Sciatic nerve (tissue), 2 donors: Measurements from ENCODE around the gene GPR146. TPM values are rescaled to one million over a fixed set of nuclear protein-coding genes. Genes with fewer than 3 reads are reported as not detected.

Experiments used
- ATAC-seq: fragments of 200-7000 bp; cut with Tn5 transposase; one replicate; pipeline ENCODE4 v1.9.1; 2020; ENCODE audit warnings: mild to moderate bottlenecking, moderate library complexity
- DNase-seq: peaks from one replicate; pipeline ENCODE4 v3.0.0-alpha.2; 2020; ENCODE audit warnings: low spot score
- intact Hi-C: fragments of 100-400 bp; cut with DNase I; formaldehyde crosslinking; loops from one replicate; pipeline ENCODE4 v1.14.2; 2022
- total RNA-seq: library from RNA; stranded (reverse); fragmentation: NEBNext Ultra II Directional; extraction: Animal tissue kit (Norgen Biotek cat#: 25700); gene quantifications from one replicate; pipeline ENCODE4 v1.2.1, GENCODE V29; 2021
- donor health status: DM: no; HTN: no; CAD: no.
- donor health status: DM: no; HTN: no; CAD: no.

The GPR146 gene
- total RNA-seq, 1 donor from 2014 or later: 50.5 TPM

DNA sequence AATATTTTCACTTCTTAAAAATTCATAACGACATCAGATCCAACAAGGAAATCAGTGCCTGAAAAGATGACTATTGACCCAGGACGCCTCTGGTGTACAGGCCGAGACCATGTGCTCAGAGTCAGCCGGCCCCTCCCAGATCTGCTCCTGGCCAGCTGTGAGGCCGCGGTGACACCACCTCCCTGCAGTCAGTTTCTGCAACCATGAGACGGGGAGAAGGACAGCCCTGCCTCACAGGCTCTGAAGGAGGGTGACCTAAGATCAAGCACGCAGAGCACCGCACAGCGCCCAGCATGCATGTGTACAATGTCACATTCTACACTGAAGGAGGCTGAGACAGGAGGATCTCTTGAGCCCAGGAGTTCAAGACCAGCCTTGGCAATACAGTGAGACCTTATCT lies 40.9 kb downstream of the GPR146 start:
- ATAC-seq: no peak
- intact Hi-C loops: loop anchor here (5.0 kb wide), 1 partner anchor 37 kb away; no protein-coding TSS in a partner anchor
- no peak for DNase-seq

DNA sequence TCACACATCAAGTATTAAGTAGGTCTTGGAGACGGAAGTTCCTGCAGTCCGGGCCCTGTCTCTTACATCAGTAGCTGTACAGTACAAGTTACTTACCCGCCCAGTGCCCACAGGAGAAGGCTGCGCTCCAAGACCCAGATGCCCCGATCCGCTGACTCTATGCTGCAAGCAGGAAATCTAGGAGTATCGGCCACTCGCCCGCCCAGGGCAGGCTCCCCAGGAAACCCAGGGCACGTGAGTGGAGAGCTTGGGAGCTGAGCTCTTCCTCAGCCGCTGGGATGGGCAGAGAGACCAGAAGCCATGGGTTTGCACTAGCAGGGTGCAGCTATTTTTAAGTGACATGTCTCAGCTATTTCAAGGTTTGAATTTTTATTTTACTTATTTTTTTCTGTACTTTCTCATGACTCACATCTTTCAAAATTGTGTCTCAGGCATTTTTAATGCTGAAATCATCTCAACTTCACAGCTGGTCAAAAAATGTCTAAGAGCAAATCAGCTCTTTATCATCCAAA lies 41.6 kb downstream of the GPR146 start:
- DNase-seq: no peak
- intact Hi-C loops: loop anchor here (5.0 kb wide), 1 partner anchor 36 kb away; no protein-coding TSS in a partner anchor

GRCh38 chr7:1086588-1087464 lies 42.5 kb downstream of the GPR146 start:
- ATAC-seq (peak; percentile 83), DNase-seq (peak; percentile 90)
- intact Hi-C loops: loop anchor here (5.0 kb wide), 1 partner anchor 35 kb away; no protein-coding TSS in a partner anchor

More for the DNA sequence above, 41.6 kb downstream of the GPR146 start:
- no peak for ATAC-seq

DNA sequence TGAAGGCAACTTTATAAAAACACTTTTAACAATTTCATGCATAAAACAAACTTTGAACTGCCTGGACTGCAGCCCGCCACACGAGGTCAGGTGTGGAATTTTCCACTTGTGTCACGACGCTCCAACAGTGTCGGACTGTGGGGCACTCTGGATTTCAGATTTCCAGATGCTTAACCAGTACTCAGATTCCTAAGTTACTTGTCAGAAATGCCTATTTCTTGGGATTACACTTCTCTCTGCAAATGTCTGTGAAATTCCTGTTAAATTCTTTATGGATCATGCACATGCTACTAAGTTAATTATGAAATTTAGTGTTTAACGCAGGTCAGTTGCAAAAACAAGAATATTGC lies 43.1 kb downstream of the GPR146 start:
- DNase-seq (no peak), ATAC-seq (no peak)
- intact Hi-C loops: loop anchor here (5.0 kb wide), 1 partner anchor 35 kb away; no protein-coding TSS in a partner anchor

GRCh38 chr7:1087952-1088920 lies 43.9 kb downstream of the GPR146 start, which contains the start of gene GPER1:
GPER1 (plus strand) TSS chr7:1088113; CDS start chr7:1091729, 3,616 bp downstream.
- DNase-seq (peak; percentile 73), ATAC-seq (peak; percentile 79)
- intact Hi-C loops: loop anchor here (5.0 kb wide), 1 partner anchor 34 kb away; no protein-coding TSS in a partner anchor

DNA sequence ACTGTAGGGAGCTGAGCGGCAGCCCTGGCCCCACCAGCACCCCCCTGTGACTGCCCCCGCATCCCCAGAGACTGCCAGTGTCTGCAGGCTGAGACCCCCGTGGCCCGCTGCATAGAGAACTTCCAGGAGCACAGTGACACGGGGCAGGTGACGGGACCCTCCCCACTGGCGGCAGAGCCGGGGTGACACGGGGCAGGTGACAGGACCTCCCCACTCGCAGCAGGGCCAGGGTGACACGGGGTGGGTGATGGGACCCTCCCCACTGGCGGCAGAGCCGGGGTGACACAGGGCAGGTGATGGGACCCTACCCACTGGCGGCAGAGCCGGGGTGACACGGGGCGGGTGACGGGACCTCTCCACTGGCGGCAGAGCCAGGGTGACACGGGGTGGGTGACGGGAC lies 45.9 kb downstream of the GPR146 start:
- DNase-seq (no peak), ATAC-seq (no peak)
- intact Hi-C loops: no loop called here

- intact Hi-C loops: no loop called here
Observed at GRCh38 chr7:1090686-1091643, 46.6 kb downstream of the GPR146 start.

GRCh38 chr7:1091644-1092027 lies 47.3 kb downstream of the GPR146 start:
- DNase-seq: no peak
- no peak for ATAC-seq
- intact Hi-C loops: no loop called here

More at GRCh38 chr7:1090686-1091643, 46.6 kb downstream of the GPR146 start:
- no peak for DNase-seq
- no peak for ATAC-seq

DNA sequence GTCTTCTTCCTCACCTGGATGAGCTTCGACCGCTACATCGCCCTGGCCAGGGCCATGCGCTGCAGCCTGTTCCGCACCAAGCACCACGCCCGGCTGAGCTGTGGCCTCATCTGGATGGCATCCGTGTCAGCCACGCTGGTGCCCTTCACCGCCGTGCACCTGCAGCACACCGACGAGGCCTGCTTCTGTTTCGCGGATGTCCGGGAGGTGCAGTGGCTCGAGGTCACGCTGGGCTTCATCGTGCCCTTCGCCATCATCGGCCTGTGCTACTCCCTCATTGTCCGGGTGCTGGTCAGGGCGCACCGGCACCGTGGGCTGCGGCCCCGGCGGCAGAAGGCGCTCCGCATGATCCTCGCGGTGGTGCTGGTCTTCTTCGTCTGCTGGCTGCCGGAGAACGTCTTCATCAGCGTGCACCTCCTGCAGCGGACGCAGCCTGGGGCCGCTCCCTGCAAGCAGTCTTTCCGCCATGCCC lies 47.9 kb downstream of the GPR146 start:
- no peak for DNase-seq
- intact Hi-C loops: no loop called here
- ATAC-seq: no peak

- no peak for DNase-seq
- intact Hi-C loops: no loop called here
- no peak for ATAC-seq
Observed at GRCh38 chr7:1092806-1093501, 48.6 kb downstream of the GPR146 start.

DNA sequence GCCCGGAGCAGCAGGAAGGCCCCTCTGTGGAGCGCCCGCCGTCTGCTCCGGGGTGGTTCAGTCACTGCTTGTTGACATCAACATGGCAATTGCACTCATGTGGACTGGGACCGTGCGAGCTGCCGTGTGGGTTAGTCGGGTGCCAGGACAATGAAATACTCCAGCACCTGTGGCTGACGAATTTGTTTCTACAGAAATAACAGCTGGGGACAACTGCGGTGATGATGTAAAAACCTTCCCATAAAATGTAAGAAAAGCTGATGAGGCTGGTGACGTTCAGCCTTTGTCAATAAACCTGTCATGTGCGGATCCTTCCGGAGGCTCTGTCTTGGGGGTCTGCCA lies 49.1 kb downstream of the GPR146 start:
- intact Hi-C loops: no loop called here
- DNase-seq (no peak), ATAC-seq (no peak)

DNA sequence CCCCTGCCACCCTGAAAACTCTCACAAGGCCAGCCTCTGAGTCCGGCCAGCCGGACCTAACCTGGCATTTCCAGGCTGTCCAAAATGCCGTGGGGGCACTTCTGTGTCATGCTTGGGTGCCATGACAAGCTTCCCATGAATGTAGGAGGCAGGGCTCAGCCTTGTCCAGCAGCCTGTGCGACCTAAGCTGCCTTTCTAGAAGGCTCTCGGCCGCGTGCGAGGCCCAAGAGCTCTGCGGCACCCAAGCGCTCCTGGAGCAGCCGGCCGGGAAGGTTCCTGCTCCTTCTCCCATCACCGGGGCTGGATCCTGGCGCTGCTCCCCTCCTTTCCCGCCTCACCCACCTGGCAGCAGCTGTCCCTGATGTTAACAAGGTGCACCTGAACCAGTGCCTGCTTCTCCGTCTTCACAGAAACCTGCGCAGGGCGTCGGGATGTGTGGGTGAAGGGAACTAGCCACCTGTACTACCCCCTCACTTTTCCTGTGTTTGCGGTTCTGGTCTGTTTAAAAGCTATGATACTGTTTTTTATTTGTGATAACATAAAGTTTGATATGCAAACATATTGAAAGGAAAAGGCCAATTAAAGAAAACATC lies 49.7 kb downstream of the GPR146 start:
- DNase-seq (no peak), ATAC-seq (no peak)
- intact Hi-C loops: no loop called here

GRCh38 chr7:1094870-1095269 lies 50.5 kb downstream of the GPR146 start:
- intact Hi-C loops: no loop called here
- ATAC-seq: no peak
- DNase-seq: no peak

- intact Hi-C loops: no loop called here
- DNase-seq (no peak), ATAC-seq (peak; percentile 10)
Observed at GRCh38 chr7:1095621-1096155, 51.3 kb downstream of the GPR146 start.

- DNase-seq: no peak
- intact Hi-C loops: no loop called here
- peak; percentile 16 for ATAC-seq
Observed at GRCh38 chr7:1096156-1097119, 52.1 kb downstream of the GPR146 start.

GRCh38 chr7:1097120-1097504 lies 52.8 kb downstream of the GPR146 start:
- intact Hi-C loops: no loop called here
- no peak for DNase-seq
- no peak for ATAC-seq
